HG03175 (cell line): ENCODE results near the gene ITM2B.
"Not testable (repeated sequence)": the region's sequence is repeated elsewhere in the genome, so short reads cannot be mapped to it uniquely, and the experiment has no call there.

Source experiments
- ATAC-seq: cut with Tn5 transposase; IDR thresholded peaks from one replicate; pipeline ENCODE4 v1.9.1; 2021; ENCODE audit warnings: mild to moderate bottlenecking, moderate library complexity; ENCODE audit not compliant: unreplicated experiment

Gene ITM2B

GRCh38 chr13:48222358-48223301 lies 10.4 kb upstream of the ITM2B start:
- ATAC-seq, result no peak

DNA sequence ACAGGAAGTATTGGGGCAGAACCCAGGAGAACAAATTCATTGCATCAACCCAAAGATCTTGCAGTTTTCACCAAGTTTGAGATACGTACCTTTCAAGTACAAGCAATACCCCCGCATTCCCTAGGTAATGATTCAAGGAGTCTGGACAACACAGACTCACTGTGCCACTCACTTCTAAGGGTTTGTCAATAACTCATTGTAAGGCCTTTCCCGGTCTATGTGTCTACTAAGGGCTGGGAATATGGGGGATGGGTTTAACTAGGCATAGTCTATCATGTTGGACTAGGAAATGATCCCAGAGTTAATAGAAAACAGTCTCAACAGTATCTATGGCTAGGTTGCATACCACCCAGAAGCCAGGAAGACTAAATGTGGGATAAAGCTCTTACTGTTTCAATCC lies 8.3 kb upstream of the ITM2B start:
- ATAC-seq, result no peak

DNA sequence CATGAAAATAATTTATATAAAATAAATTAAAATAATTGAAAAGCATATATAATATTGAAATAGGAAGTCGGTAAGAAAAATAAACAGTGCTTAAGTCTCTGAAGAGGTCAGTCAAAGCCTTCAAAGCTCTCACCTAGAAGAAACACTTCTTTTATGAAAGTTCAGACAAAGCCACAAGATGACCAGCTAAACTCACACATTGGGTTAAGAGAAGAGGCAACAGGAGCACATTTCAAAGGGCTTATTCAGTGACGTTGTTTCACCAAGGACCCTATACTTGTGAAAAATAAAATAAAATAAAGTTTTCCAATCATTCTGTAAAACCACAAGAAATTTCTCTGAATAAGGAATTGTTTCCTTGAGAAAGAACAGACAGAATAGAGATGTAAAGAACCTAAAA lies 2.5 kb upstream of the ITM2B start:
- no peak for ATAC-seq

GRCh38 chr13:48231080-48231479 lies 1.9 kb upstream of the ITM2B start:
- ATAC-seq, result no peak

DNA sequence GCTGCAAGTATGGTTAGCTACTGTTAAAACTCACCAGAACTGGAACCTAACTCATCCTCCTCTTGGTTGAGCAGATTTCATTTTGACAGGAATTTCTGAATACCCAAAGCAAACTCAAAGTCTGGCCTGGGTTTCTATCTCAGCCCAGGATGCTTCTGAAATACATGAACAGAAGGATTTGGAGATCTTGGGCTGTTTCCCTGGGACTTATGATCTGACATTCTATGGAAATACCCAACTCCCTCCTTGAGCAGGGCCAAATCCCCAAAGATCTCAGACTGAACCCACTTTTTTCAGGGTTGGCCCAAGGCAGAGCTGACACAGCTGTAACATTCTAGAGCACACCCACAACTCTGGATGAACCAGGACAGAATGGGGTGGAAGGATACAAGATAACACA lies 1.1 kb upstream of the ITM2B start:
- no peak for ATAC-seq

DNA sequence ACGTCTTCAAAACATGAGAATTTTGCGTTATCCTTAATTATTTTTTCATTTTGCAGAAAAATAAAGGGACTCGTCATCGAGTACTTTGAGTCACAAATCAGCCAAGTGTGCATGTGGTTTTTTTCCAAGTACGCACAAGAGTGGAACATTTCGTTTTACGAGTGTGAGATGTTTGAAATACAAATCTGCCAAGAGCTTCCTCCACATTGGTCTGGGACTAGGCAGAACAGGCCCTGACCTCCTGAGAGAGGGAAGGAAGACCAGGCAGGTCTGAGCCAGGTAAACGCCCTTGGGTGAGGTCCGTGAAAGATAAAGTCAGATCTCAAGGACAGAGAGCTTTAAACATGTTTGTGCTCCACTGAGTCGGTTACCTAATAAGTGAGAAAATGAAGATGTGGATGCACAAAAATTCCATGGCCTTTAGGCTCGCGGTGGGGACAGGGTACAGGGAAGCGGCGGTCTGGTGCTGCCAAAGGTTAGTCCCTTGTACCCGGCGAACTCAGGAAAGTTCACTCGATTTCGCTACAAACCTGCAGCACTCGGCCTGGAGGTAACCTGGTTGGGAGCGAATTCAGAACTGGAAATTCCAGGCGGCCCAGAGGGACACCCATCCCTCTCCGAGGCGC lies 473 bp upstream of the ITM2B start:
- peak; percentile 5 for ATAC-seq

DNA sequence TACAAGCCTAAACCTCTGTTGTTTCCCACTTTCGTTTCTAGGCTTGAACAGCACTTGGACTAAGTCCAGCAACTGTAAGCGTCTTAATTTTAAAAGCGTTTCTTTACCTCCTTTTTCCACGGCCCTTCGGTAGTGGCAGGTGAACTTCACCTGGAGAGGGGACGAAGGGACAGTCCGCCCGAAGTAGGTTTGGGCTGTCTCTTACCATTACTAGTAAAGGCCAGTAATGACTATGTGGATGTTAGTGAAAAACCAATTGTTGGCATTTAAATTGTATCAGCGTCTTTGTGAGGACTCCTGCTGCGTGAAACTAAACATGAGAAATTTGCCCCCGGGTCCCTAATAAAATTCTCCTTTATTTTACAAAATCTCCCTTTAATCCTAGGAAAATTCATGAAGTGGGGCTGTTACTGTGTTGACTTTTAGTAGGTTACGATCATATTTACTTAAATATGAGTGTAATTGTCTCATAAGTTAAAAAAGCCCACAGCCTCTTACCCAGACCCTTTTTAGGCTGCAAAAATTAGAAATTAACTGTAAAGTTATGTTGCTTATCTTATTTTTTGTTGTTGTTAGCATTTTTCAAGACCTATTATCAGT lies 983 bp downstream of the ITM2B start:
- ATAC-seq, result peak; percentile 1

- peak; percentile 36 for ATAC-seq
Measured at GRCh38 chr13:48234566-48235340, 1.7 kb downstream of the ITM2B start.

DNA sequence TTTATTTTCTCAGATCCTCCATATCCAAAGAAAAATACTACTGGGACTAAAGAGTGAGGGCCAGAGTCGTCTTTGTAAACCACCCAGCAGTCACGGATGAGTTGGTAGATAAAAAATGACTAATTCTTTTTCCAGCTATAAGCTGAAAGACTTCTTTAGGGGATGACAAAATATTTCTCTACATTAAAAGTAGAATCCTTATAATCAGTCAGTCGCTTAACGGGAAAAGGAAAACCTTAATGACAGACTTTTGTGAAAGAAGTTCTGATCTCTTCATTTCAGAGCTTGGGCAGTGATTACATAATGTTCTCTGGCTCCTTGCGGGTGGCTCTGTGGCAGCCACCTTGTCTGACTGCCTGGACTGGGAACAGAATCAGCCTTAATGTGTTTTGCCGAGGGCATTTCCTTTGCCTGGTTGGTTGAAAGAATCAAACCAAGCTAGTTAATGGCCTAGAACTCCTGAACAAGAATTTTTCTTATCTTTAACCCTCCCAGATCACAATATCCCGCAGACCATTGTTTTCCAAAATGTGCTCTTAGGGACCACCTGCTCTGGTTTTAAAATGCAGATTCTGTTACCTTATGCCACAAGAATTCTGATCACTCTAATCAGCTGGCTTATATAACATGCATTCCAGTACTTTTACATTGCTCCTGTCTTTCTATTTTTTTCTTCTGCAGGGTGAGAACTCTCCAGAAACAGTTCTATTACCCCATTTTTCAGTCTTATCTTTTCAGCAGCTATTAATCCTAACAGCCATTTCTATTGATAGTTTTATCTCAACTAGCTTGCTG lies 2.5 kb downstream of the ITM2B start:
- no peak for ATAC-seq

DNA sequence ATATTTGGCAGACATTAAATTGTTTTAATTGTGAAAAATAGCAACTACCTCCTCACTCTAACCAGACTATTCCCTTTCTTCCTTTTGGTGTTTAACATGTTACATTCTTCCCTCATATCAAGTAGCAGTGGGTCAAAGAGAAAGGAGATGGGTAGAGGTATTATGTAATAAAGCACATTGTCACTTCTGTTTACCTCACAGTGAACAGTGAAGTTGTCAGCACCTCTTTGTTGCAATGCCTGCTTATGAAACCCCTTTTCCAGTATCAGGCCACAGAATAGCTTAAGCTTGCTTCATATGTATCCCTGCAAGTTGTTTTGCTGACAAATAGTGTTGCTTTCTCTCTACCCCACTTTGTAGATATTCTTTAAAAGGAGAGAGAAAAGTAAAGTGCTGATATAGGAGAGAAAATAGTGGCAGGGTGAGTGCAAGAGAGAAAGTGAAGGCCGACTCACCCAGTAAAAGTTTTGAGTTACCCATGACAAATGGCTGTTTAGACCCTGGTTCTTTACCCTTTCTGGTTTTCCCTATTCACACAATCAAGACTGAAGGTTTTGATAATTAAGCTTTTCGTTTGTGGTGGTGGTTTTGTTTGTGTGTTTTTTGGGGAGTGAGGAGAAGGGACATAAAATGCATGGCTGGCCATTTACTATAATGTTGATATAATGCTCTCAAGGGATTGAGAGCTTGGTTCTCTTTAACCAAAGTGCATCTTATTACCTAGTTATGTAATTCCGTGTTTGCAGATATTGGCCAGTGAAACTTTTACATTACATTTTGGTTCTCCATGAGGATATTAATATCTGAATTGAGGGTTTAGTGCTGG lies 3.7 kb downstream of the ITM2B start:
- ATAC-seq, result no peak

- ATAC-seq, result not testable (repeated sequence)
Measured at GRCh38 chr13:48239369-48239768, 6.4 kb downstream of the ITM2B start.

- no peak for ATAC-seq
Measured at GRCh38 chr13:48241651-48242050, 8.6 kb downstream of the ITM2B start.

GRCh38 chr13:48242677-48243076 lies 9.7 kb downstream of the ITM2B start:
- no peak for ATAC-seq

DNA sequence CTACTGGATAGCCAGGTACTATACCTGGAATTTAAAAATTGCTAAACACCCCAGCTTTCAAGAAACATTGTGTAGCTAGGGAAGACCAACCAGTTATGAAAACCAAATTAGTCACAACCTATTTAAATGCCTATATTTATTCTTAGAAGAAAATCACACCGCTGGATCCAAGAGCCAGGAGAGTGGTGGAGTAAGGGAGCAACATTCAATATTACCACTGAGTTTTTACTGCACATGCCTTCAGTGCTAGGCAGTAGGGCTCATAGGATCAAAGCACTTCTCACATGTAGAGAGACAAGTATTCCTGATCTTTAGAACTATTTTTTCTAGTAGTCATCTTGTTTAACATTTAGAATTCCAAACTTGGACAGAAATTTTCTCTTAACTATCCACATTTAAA lies 11.2 kb downstream of the ITM2B start:
- no peak for ATAC-seq

DNA sequence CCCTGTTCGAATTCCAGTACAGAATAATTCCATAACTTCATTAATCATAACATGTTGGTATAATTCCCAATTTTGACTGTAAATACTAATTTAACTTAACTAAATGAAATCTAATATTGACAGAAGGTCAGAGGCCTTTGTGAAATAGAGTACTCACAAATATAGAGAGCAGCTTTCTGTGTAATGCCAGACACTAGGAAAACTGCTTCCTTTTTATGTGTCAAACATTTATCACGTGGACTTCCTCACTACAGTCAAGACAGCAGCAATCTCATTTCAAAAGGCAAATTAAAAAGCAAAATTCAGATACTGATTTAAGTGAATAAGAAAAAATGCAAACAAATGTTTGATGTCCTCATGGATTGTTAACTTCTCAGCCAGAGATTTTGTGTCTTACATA lies 13.1 kb downstream of the ITM2B start:
- no peak for ATAC-seq

DNA sequence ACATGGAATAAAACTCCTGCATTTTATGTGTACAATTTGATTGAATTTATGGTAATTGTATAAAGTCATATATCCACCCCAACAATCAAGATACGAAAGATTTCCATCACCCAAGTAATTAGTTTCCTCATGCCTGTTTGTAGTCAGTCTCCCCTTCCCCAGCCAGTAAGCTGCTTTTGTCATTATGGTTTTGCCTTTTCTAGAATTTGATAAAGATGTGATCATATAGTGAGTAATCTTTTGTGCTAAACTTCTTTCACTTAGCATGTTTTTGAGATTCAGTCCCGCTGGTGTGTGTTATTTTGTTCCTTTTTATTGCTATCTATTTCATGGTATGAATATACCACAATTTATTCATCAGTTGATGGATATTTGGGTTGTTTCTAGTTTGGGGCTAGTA lies 16.0 kb downstream of the ITM2B start:
- ATAC-seq, result no peak

DNA sequence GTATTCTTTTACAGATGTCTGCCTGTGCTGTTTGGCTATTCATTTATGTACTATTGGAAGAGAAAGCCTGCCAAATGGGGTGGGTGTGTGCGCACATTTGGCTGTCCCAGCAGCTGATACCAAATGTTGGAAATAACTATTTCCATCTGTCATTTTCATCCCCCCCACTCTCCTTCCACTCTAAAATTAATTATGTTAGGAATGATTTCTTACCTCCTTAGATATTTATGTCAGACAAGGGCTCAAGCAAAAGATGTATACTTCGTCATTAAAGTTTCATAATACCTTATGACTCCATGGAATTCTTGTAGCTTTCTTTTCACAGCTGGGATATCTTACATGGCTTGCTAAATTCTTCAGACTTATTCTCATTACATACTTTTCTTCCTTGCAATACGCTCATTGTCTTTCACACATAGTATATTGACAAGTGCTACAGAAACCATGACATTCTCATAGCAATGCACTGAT lies 18.6 kb downstream of the ITM2B start:
- no peak for ATAC-seq

GRCh38 chr13:48252176-48252575 lies 19.2 kb downstream of the ITM2B start:
- no peak for ATAC-seq

DNA sequence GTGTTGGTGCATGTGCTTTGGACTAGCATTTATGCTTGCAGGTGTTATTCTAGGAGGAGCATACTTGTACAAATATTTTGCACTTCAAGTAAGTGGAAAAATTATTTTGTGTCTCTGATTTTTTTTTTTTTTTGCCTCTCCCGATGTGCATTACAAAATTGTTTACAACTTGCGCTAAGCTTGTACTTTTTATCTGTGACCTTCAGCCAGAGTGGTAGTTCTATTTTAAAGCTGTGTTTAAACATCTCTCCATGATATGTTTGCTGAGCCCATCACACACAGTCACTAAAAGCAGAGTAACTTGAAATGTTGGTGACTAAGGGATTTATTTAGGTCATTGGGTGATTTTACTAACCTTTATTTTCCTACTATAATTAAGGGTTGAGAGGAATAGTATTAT lies 20.8 kb downstream of the ITM2B start:
- ATAC-seq, result no peak
